Activated CD8-positive, alpha-beta memory T cell treated with anti-CD3 and anti-CD28 coated beads, Interleukin-2, amount 50 U/mL, for 24 hours (primary cell): ENCODE data around the gene PIAS4.
"Not testable (repeated sequence)": the region's sequence is repeated elsewhere in the genome, so short reads cannot be mapped to it uniquely, and the experiment has no call there.

Source experiments
- DNase-seq: peaks from one replicate; pipeline ENCODE4 v3.0.0-alpha.2; 2020; ENCODE audit errors: extremely low read depth

The PIAS4 gene

DNA sequence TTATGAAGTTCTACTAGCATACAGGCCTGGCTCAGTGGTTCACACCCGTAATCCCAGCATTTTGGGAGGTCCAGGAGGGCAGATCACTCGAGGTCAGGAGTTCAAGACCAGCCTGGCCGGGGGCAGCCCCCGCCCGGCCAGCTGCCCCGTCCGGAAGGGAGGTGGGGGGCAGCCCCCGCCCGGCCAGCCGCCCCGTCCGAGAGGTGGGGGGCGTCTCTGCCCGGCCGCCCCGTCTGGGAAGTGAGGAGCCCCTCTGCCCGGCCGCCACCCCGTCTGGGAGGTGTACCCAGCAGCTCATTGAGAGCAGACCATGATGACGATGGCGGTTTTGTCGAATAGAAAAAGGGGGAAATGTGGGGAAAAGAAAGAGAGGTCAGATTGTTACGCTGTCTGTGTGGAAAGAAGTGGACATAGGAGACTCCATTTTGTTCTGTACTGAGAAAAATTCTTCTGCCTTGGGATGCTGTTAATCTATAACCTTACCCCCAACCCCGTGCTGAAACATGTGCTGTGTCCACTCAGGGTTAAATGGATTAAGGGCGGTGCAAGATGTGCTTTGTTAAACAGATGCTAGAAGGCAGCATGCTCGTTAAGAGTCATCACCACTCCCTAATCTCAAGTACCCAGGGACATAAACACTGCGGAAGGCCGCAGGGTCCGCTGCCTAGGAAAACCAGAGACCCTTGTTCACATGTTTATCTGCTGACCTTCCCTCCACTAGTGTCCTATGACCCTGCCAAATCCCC is 8.7 kb upstream of the PIAS4 start:
- DNase-seq: not testable (repeated sequence)

- DNase-seq: not testable (repeated sequence)
Measured at GRCh38 chr19:4000798-4001197, 6.7 kb upstream of the PIAS4 start.

DNA sequence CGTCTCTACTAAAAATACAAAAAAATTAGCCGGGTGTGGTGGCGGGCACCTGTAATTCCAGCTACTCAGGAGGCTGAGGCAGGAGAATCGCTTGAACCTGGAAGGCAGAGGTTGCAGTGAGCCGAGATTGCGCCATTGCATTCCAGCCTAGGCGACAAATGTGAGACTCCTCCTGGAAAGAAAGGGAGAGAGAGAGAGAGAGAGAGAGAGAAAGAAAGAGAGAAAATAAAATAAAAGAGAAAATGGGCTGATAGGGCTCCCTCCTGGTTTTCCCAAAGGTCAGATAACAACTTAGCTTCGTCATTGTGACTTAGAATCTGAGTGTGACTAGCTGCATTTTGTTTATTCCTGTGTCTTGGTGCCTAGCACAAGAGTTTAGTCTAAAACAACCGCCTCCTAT is 2.1 kb upstream of the PIAS4 start:
- DNase-seq: not testable (repeated sequence)

GRCh38 chr19:4007836-4008539 is 452 bp downstream of the PIAS4 start:
- DNase-seq: no peak

- DNase-seq: no peak
Measured at GRCh38 chr19:4009990-4010807, 2.7 kb downstream of the PIAS4 start.

DNA sequence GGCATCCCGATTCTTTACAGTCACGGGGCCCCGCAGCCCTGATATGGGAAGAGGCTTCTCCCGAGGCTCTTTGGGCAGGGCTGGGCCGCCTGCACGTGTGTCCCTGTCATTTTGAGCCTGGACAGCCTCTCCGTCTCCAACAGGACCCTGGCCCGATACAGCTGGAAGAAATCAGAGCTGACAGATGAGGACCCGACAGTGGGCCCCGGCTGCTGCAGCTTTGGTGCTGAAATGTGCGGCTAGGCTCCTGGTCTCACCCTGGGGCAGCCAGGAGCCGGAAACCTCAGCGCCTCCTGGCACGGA is 3.2 kb downstream of the PIAS4 start:
- DNase-seq: no peak

- not testable (repeated sequence) for DNase-seq
Measured at GRCh38 chr19:4011430-4011829, 3.9 kb downstream of the PIAS4 start.

DNA sequence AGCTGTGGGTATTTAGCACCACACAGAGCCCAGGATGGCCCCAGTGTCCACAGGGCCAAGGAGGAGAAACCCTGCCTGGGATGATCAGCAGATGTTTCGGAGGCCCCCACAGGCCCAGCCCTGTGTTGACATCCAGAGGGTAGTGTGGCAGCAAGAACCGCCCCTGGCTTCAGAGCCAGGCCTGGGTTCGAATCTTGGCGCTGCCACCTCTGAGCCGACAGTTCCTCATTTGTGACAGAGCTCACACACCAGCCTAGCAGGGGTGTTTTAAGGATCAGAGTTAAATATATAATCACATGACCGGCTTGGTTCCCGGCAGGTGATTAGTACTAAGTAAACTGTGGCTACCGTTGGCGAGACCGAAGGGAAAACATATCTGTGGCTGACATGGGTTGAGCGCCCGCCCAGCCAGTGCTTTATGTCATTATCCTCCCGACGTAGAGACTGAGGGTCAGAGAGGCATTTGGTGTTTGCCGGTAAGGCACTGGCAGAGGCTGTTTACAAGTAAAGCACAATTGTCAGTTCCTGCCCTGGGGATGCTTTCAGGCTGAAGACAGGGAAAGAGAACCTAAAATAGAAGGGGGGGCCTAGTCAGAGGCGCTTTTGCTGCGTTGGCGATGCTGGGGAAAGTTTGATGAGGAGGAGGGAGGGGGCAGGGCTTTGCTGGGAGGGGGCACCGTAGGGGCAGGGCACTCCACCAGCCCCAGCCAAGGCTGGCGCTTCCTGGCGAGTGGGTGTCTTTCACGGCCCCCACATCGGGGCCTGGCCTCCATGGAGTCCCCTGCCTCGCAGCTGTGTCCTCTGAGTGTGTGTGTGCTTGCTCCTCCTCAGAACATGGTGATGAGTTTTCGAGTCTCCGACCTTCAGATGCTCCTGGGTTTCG is 4.8 kb downstream of the PIAS4 start:
- DNase-seq: no peak

DNA sequence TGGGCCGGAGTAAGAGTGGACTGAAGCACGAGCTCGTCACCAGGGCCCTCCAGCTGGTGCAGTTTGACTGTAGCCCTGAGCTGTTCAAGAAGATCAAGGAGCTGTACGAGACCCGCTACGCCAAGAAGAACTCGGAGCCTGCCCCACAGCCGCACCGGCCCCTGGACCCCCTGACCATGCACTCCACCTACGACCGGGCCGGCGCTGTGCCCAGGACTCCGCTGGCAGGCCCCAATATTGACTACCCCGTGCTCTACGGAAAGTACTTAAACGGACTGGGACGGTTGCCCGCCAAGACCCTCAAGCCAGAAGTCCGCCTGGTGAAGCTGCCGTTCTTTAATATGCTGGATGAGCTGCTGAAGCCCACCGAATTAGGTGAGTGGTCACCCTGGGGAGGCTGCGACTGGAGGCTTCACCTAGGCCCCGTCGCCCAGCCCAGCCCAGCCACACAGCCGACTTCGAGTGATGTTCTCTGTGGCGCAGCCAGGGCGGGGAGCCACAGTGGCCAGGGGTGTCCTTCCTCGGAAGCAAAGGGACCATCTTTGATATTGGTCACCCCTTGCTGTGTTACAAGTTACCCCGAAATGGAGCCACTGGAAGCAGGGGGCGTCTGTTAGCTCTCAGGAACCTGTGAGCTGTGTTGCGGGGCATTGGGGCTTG is 5.6 kb downstream of the PIAS4 start:
- no peak for DNase-seq

DNA sequence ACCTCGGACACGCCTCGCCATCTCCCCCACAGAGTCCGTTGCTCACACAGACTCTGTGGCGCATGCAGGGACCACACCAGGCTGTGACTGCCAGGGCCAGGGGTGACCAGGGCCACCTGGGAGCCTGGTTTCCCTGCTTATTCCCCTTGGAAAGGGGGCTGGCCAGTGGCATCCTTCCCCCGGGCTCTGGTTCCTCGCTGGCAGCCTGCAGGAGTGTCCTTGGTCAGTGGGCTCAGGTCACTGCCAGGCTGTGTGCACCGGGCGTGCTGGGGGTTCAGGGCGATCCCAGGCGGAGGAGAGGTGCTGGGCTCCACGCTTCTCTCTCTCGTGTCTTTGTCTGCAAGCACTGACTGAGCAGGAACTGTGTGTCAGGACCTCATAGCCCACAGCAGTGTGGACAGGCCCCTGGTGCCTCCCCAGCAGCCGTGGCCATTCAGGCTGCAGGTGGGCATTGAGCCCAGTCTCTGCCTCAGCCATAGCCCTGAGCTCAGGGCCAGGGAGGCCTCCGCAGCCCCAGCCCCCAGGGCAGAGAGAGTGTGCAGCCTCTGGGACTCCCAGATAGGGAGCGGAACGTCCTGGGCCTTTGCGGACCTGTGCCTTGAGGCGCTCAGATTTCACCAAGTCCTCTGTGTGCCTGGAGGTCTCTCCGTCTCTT is 6.5 kb downstream of the PIAS4 start:
- no peak for DNase-seq

- no peak for DNase-seq
Measured at GRCh38 chr19:4014541-4015491, 7.3 kb downstream of the PIAS4 start.

DNA sequence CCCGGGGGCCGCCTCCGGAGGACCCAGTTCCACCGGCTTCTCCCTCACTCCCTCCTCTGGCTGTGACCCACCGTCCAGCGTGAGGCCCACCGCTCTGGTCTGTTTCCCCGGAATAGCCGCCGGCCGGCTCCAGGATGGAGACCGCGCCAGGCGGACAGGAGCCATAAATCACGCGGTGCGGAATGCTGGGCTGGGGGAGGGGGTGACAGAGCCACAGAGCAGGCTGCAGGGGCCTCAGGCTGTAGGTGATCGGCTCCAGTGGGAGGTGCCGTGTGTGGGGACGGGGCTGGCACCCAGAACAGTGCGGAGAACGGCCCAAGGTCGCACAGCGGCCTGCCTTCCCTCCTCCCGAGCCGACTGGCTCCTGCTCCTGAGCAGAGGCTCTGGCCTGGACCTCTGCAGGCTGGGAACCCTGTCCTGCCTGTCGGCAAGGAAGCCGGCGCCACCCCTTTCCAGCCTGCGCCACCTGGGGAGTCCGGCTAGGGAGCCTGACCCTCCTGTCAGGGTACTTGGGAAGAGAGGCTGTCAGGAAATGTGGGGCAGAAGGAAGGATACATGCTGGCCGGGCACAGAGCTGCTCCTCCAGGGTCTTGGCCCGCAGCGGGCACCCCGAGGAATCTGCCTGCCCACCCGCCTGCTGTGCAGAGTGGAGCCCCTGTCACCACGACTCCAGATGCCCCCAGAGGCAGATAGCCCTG is 8.3 kb downstream of the PIAS4 start:
- no peak for DNase-seq

DNA sequence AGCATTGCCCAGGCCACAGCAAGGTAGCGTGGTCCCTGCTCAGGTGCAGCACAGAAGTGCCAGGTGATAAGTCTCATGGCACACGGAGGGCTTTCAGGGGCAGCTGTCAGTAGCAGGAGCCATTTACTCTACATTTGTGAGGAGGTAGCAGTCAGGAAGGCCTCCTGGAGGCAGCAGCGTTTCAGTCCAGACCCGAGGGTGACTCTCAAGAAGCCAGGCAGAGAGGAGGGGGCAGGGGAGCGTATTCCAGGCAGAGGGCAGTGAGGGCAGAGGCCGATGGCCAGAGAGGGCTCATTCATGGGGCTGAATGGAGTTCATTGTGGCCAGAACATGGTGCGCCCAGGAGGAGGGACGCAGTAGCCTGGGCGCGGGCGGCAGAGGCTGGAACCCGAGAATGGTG is 8.9 kb downstream of the PIAS4 start:
- no peak for DNase-seq

DNA sequence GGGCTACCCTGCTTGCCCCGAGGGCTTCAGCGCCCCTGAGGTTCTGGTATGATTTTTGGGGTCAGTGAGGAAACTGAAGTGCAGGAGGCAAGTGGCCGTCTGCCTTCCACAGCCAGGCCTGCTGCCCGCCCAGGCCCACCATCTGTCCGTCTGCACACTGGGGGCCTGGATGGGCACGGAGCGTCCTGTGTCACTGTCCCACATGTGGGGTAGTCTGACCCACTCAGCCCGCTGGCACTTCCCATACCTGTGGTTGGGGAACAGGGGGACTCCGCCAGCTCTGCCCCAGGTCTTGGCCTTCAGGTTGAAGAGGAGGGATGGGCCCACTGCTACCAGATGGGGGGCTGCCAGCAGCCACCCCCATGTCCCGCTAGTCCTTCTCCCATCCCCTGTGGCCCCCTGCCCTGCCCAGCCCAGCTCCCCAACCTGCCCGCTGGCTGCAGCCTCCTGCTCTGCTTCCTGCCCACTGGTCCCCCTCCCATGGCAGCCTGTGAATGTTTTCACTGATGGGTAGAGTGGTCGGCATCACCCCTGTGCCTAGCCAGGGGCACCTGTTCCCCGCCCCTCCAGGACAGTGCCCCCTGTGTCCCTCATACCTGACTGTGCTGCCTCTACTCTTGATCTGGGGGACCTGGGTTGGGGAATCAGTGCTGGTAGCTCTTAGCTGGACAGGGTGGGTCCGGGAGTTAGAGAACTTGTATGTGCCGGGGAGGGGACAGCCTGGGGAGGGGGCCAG is 9.5 kb downstream of the PIAS4 start:
- no peak for DNase-seq

GRCh38 chr19:4018140-4018613 is 10.6 kb downstream of the PIAS4 start:
- DNase-seq: no peak

DNA sequence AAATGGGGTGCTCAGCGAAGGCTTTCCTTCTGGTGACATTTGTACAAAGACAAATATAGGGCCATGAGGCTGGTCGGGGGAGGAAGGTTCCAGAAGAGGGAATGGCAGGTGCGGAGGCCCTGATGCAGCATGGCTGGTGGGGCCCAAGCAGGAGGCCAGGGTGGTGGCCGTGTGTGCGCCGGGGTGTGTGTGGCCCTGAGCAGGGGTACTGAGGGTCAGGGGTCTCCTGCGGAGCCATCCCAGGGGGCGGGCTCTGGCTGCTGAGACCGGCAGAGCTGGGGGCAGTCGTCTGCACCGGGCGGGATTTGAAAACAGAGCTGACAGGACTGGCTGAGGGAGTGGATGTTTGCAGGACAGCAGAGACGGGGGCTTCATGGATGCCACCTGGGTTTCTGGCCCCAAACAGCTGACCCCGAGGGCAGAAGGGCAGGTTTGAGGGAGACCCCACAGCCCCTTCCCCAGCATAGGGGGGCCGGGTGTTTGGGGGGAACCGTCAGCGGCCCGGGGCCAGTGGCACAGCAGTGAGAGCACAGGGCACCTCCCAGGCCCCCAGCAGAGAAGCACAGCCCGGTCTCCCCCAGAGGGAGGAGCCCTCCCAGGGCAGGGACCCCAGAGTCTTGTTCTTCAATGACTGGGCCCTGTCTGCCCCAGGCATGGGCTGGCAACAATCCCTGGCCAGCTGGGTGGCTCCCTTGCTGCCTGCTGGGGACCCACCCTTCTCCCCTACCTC is 11.4 kb downstream of the PIAS4 start:
- DNase-seq: no peak

DNA sequence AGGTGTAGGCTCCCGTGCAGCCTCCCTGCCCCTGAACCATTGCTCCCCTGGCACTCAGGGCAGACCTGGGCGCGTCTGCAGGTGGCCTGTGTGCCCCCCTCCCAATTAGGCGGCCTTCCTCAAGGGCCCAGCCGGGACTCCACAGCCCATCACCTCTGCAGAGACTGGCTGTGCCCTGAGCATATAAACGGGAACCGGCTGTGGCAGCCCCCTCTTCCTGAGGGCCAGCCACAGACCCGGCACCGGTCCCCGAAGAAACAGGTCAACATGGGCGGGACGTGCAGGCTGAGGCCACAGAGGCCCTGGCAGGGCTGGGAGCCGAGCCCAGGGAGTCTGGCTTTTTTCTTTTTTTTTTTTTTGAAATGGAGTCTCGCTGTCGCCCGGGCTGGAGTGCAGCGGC is 12.0 kb downstream of the PIAS4 start:
- DNase-seq: no peak
